ENCODE data around the gene MATN4. TPM values are rescaled to one million over a fixed set of nuclear protein-coding genes. Genes with fewer than 3 reads are reported as not detected.

The MATN4 gene
- total and polyA plus RNA-seq, 2 of the 4 experiments (the other 2 are of a cell fraction), result 0.12 TPM; not detected in 1

GRCh38 chr20:45346291-45346718 is 38.2 kb upstream of the MATN4 start:
- TF ChIP-seq POLR2A (IDR thresholded peaks at IDR 0.05; ENCODE audit: low read depth, low read length), result no peak
- no peak for TF ChIP-seq RCOR1 (IDR thresholded peaks at IDR 0.05; ENCODE audit: insufficient replicate concordance, low read length)
- TF ChIP-seq, protein P1, sequence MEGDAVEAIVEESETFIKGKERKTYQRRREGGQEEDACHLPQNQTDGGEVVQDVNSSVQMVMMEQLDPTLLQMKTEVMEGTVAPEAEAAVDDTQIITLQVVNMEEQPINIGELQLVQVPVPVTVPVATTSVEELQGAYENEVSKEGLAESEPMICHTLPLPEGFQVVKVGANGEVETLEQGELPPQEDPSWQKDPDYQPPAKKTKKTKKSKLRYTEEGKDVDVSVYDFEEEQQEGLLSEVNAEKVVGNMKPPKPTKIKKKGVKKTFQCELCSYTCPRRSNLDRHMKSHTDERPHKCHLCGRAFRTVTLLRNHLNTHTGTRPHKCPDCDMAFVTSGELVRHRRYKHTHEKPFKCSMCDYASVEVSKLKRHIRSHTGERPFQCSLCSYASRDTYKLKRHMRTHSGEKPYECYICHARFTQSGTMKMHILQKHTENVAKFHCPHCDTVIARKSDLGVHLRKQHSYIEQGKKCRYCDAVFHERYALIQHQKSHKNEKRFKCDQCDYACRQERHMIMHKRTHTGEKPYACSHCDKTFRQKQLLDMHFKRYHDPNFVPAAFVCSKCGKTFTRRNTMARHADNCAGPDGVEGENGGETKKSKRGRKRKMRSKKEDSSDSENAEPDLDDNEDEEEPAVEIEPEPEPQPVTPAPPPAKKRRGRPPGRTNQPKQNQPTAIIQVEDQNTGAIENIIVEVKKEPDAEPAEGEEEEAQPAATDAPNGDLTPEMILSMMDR (conservative IDR thresholded peaks at IDR 0.05; ENCODE audit: low read depth, low read length), result no peak
- no peak for TF ChIP-seq FOS (IDR thresholded peaks at IDR 0.05; ENCODE audit: low read depth, low read length)
- 0 out of 2 replicates have a peak, but pooled peaks have one; percentile 32 for TF ChIP-seq CHD1 (IDR thresholded peaks at IDR 0.05; ENCODE audit: low read depth, low read length)
- TF ChIP-seq MAFK (IDR thresholded peaks at IDR 0.05; ENCODE audit: low read depth, low read length), result no peak
- dilution Hi-C loops (cut with HindIII; ENCODE audit: low sequenced_read_pairs, unreplicated experiment), result no loop called here
- H2BK20ac ChIP-seq (ENCODE audit: low read depth, low read length), result peak overlapping the region; percentile 19; the same call in 1 of the 2 replicates
- H3K36me3 ChIP-seq (ENCODE audit: control insufficient read depth, insufficient read depth, low read length), result peaks cover 8% of the 10 kb centered on the region; the same call in 1 of the 2 replicates
- H3K9me1 ChIP-seq (ENCODE audit: insufficient read depth, low read length), result peaks cover 13% of the 10 kb centered on the region; the same call in 1 of the 2 replicates
- H3K18ac ChIP-seq (ENCODE audit: low read depth, low read length), result peak overlapping the region; percentile 82
- ATAC-seq (ENCODE audit: low read depth) (no peak), DNase-seq (no peak)
- peak overlapping the region; percentile 39; the same call in 1 of the 2 replicates for H4K91ac ChIP-seq (ENCODE audit: insufficient read depth, low read depth, low read length)
- H2AK9ac ChIP-seq (replicated peaks; ENCODE audit: low read depth, low read length, poor library complexity), result peak overlapping the region; percentile 25
- H3K9ac ChIP-seq (ENCODE audit: low read depth, low read length), result peak overlapping the region; percentile 95
- H3K4me3 ChIP-seq (ENCODE audit: insufficient read depth, low read depth, low read length), result peak overlapping the region; percentile 74
- peak overlapping the region; percentile 91 for H3K27ac ChIP-seq (ENCODE audit: insufficient read depth, low read length)
- peaks cover 42% of the 10 kb centered on the region for H4K20me1 ChIP-seq (ENCODE audit: insufficient read depth, low read length)
- H3K4me1 ChIP-seq (ENCODE audit: control insufficient read depth, insufficient read depth, low read length), result peaks cover 45% of the 10 kb centered on the region
- intact Hi-C loops (cut with micrococcal nuclease), result no loop called here
- POLR2A ChIA-PET (ENCODE audit: unreplicated experiment), result interaction anchor here (0.5 to 1.3 kb wide), 2 partner anchors 9 to 20 kb away, joined by 3 to 4 read pairs; no protein-coding TSS in a partner anchor
- H3K4me2 ChIP-seq (ENCODE audit: low read depth, low read length), result peak overlapping the region; percentile 80
- no TSS peak for BruUV-seq (replicated peaks)
- peak overlapping the region; percentile 94 for H3K14ac ChIP-seq (replicated peaks; ENCODE audit: low read depth, low read length)
- H3K23ac ChIP-seq (ENCODE audit: low read depth, low read length), result peak overlapping the region; percentile 92
- H2AFZ ChIP-seq (replicated peaks; ENCODE audit: low read length, poor library complexity), result no peak overlapping the region
- no peaks in the 10 kb centered on the region for H3K27me3 ChIP-seq (ENCODE audit: control insufficient read depth, insufficient read depth, low read length)
- H2BK120ac ChIP-seq (ENCODE audit: low read depth, low read length), result peak overlapping the region; percentile 37
- H2BK5ac ChIP-seq (ENCODE audit: low read depth, low read length, poor library complexity, severe bottlenecking), result peak overlapping the region; percentile 73
- H2BK15ac ChIP-seq (ENCODE audit: low read depth, low read length), result peak overlapping the region; percentile 50; the same call in 2 of the 3 replicates
- in situ Hi-C loops (cut with MboI; ENCODE audit: low sequenced_read_pairs), result loop anchor here (25.0 kb wide), 1 partner anchor 566 kb away; the partner anchor contains the start of gene PLTP
- H3K4ac ChIP-seq (ENCODE audit: low read depth, low read length), result peak overlapping the region; percentile 82
- H4K8ac ChIP-seq (ENCODE audit: low read depth in 2 of 2, low read length in 2 of 2), result peak overlapping the region; percentile 43 to 56
- CTCF ChIA-PET, result no interaction called here
- H4K5ac ChIP-seq (ENCODE audit: low read depth, low read length), result 0 out of 2 replicates have a peak overlapping the region, but pooled peaks have one; percentile 9
- WGBS, 2 experiments (ENCODE audit: extremely low coverage in 2 of 2, insufficient read length in 1 of 2), result no CpG with 5 or more reads among the region's 3 CpGs
- peak overlapping the region; percentile 58 for H3K56ac ChIP-seq (ENCODE audit: extremely low read depth, insufficient read depth, low read length)
- H3K9me3 ChIP-seq (ENCODE audit: control insufficient read depth, insufficient read depth, low read length), result no peaks in the 10 kb centered on the region
- H3K79me1 ChIP-seq (ENCODE audit: low read depth in 1 of 2, low read length in 2 of 2), result peaks cover 0 to 64% of the 10 kb centered on the region in 2 experiments; a peak in 3 of 4 replicates
- peak overlapping the region; percentile 73 for H2AK5ac ChIP-seq (ENCODE audit: low read depth, low read length)

All from IMR-90 (cell line).